HG03064 (cell line): Measurements from ENCODE around the gene AGAP1.
"Not testable (repeated sequence)": the region's sequence is repeated elsewhere in the genome, so short reads cannot be mapped to it uniquely, and the experiment has no call there.

ENCODE experiments used
- ATAC-seq: cut with Tn5 transposase; IDR thresholded peaks from one replicate; pipeline ENCODE4 v1.9.1; 2021; ENCODE audit warnings: low read depth; ENCODE audit not compliant: unreplicated experiment

Gene AGAP1

DNA sequence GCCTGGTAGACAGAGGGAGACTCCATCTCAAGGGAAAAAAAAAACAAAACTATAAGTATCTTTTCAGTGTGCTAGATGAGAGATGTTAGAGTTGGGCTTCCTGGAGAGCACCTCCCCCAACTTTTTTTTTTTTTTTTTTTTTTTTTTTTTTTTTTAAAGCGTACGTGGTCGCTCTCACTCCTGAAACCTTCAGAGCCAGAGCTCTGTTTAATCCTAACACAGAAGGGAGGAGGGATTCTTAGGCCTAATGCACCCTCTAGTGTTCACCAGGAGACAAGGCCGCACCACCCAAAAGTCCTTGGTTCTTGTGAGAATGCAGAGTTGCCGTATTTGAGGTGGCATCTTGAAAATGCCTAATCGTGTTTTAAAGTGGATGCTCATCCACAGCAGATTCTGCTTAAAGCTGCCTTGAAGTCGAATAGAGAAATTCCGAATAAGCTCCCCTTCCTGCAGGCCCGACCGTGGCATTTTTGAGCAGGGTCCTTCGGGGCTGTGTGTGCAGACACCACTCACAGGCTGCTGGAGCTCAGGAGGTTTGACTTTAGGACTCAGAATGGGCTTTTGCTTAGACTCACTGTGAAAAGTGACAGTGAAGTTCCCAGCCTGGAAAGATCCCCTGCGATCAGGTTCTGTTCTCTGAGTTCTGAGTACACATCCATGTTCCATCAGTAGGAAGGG lies 252.6 kb downstream of the AGAP1 start:
- no peak for ATAC-seq

DNA sequence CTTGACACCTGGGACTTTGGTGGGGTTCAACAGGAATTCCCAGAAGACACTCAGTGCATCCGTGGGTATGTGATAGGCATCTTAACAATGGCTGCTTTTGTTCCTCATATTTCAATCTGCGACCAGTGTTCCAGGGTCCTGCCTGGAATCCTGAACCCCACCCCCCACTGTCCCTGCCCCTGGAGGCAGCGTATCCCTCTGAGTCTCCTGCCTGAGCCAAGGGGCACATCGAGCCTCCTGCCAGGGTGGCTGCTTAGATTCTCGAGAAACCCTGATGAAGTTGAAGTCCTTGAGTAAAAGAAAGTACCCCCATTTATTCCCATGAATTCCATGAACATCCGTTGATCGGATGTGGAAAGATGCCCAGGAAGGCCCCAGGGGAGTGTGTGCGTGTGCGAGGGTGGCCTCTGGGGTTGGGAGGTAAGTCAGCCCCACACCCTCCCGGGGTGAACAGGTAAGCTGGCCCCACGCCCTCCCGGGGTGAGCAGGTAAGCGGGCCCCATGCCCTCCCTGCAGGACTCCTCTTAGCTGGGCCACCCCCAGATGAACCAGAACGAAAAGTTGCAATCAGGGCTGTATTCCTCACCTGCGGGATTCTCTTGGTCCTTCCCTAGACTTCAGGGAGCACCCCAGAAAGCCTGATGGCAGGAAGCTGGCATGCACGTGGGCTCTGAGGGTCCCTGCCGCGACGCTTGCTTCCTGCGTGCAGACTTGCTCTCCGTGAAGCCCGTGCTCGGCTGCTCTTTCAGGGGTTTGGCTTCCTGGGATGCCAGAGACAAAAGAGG lies 253.3 kb downstream of the AGAP1 start:
- ATAC-seq: no peak

GRCh38 chr2:235747786-235748091 lies 253.9 kb downstream of the AGAP1 start:
- no peak for ATAC-seq

- ATAC-seq: no peak
Measured at GRCh38 chr2:235749121-235749770, 255.4 kb downstream of the AGAP1 start.

- ATAC-seq: no peak
Measured at GRCh38 chr2:235749771-235750160, 255.9 kb downstream of the AGAP1 start.

DNA sequence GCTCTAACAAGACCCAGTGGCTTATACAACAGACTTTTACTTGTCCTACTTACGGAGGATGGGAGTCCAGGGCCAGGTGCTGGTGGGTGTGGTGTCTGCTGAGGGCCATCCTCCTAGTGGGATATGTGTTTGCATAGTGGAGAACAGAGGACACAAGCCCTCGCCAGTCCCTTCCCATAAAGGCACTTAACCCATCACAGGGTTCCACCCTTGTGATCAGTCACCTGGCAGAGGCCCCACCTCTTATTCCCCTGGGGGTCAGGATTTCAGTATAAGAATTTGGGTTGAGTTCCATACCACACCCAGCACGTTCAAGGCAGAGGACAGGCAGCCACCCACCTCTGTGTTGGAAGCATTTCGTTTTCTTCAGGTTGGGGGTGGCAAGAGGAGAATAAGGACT lies 259.0 kb downstream of the AGAP1 start:
- no peak for ATAC-seq

GRCh38 chr2:235754357-235755207 lies 260.7 kb downstream of the AGAP1 start:
- no peak for ATAC-seq

GRCh38 chr2:235756491-235756890 lies 262.6 kb downstream of the AGAP1 start:
- no peak for ATAC-seq

GRCh38 chr2:235757212-235757611 lies 263.4 kb downstream of the AGAP1 start:
- ATAC-seq: no peak

DNA sequence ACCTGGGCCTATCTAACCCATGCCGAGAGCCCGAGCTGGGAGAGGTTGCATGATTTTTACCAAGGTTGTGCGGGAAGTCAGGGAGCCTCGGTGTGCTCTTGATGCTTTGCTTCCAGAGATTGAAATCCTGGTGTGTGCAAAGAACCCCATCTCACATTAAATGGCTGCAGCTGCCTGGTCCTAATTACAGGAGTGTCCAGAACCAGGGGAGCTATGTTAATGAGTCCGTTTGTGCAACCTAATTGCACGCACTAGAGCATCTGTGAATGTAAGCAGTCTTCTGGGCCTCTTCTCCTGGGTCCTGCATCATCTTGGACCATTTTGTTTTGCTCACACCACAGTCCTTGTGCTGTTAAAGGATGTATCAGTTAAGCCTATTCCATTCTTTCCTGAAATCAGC lies 263.8 kb downstream of the AGAP1 start:
- no peak for ATAC-seq

DNA sequence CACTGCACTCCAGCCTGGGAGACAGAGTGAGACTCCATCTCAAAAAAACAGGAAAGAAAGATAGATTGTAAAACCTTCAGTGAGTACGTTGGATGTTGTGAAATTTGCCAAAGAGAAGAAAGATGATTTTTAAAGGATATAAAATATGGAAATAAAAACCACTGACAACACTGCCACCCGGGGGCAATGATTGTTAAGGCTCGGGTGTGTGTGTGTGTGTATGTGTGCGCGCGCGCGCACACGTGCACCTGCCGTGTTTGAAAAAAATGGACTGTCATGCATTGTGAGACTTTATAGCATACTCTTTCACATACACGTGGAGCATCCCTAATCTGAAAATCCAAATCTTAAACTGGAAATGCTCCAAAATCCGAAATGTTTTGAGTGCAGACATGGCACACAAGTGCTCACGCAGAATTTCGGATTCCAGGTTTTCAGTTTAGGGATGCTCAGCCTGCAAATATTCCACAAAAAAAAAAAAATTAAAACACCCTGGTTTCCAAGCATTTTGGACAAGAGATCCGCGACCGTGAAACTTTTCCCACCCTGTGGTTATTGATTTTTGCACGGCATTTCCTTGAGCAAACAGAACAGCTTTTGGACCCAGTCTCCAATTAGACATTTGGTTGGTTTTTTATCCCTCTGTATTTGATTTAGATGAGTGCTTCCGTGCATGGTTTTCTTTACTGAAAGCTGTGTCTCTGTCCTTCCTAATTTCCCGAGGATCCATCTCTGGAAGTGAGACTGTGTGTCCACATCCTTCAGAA lies 269.2 kb downstream of the AGAP1 start:
- ATAC-seq: no peak

DNA sequence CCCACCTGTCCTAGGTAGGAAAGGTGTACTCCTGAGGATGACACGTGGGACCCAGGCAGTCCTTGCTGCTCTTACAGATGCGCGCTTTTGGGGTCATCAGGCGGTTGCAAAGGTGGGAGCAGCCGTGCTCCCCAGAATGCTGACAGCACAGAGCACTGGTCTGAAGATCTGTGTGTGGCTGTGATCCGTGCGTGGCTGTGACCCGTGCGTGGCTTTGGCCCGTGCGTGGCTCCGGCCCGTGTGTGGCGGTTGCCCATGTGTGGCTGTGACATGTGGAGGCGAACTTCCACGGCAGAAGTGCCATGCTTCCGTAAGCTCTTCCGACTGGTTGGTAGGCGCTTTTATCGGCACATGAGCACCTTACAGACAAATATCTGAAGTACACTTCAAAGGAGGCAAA lies 270.0 kb downstream of the AGAP1 start:
- no peak for ATAC-seq

GRCh38 chr2:235764478-235764877 lies 270.6 kb downstream of the AGAP1 start:
- ATAC-seq: not testable (repeated sequence)

- no peak for ATAC-seq
Measured at GRCh38 chr2:235765181-235765820, 271.5 kb downstream of the AGAP1 start.

DNA sequence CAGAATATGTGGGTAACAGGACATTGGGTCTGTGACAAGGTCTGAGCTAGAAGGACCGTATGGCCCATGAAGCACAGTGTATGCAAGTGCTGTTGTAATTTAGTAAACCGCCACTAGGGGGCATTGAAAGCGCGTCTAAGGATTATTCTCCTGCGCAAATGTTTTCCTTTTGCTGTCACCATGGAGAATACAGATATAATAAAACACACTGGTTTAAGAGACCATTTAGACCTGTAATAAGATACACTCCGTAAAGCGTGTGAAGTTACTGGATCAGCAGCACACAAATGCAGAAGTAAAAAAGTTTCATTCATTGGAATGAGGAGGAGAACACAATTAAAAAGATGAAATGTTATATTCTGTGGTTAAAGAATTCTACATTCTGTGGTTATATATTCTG lies 272.4 kb downstream of the AGAP1 start:
- no peak for ATAC-seq

DNA sequence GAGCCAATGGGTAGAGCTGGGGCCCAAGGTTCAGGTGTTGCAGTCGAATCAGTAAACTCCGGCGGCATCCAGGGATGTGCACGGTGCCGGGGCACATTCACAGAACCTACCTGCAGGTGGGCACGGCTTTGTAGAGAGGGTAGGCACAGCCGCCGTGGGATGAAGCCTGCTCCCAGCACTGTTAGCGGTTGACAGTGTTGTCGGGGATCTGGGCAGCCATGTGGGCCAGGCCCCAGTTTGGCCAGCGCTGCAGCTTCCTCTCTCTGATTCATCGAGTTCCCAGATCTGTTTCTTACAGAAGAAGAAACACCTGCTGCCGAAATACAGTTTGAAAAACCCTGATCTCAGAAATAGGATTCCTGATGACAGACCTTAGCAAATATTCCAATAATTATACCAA lies 274.8 kb downstream of the AGAP1 start:
- ATAC-seq: no peak

- ATAC-seq: no peak
Measured at GRCh38 chr2:235769046-235769445, 275.2 kb downstream of the AGAP1 start.

DNA sequence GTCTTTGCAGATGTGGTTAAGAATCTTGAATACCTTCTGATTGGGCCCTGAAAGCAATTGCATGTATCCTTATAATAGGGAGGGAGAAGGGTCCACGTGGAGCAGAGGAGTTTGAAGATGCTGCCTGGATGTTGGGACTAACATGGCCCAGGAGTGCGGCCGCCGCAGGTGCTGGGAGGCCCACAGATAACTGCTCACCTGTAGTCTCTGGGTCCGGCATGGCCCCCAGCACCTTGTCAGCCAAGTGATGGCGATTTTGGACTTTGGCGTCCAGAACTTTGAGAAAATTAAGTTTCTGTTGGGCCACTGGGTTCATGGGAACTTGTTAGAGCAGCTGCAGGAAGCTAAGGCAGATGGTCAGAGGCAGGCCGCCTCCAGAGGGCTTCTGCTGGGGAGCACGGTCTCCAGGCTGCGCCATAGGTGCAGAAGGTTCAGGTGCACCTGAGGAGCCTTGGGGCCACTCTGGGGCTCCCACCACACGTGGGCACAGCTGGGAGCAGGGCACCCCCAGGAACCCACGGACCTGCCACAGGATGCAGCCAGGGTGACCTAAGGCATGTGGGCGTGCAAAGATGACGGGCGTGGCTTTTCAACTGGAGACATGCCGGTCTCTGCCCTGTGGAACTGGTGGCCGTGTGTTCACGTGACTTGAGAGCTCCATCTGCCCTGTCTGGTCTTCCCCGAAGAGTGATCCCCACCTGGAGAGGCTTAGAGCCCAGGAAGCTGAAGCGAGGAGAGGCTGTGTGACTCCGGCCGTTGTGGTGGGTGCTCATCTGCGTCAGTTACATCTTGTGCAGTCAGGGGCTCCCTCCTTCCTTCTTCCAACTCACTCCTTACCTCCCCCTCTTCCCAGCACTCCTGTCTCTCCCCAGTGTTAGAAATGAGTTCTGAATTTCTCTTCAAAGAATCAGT lies 277.3 kb downstream of the AGAP1 start:
- no peak for ATAC-seq
